ENCODE results near the gene TUBGCP4.

The TUBGCP4 gene

GRCh38 chr15:43370975-43371974 is at the start of gene TUBGCP4, which contains the start of gene ZSCAN29:
TSS of gene TUBGCP4 (plus strand) at chr15:43371101. CDS start at chr15:43371355, 254 bp downstream.
TSS of gene ZSCAN29 (minus strand) at chr15:43371043. CDS start at chr15:43369913, 1,130 bp downstream.
- peak within 1 kb of the TSS; percentile 94 for H3K4me3 ChIP-seq (ENCODE audit: low read depth, low read length)
- DNase-seq (ENCODE audit: low read depth), result peak; percentile 88
- peak; percentile 80 for TF ChIP-seq POLR2A (IDR thresholded peaks at IDR 0.05; ENCODE audit: extremely low read depth, insufficient read length)
- peak; percentile 25; the same call in 1 of the 2 replicates for TF ChIP-seq MYC (IDR thresholded peaks at IDR 0.05; ENCODE audit: low read depth, low read length)
- TF ChIP-seq MAX (IDR thresholded peaks at IDR 0.05; ENCODE audit: low read depth, low read length), result peak; percentile 89
- peak; percentile 27 for TF ChIP-seq CTCF (IDR thresholded peaks at IDR 0.05; ENCODE audit: low read depth, low read length)

GRCh38 chr15:43325039-43325684 is 45.7 kb upstream of the TUBGCP4 start:
- TF ChIP-seq POLR2A (IDR thresholded peaks at IDR 0.05; ENCODE audit: extremely low read depth, insufficient read length) (no peak), MYC (IDR thresholded peaks at IDR 0.05; ENCODE audit: low read depth, low read length) (no peak), CTCF (IDR thresholded peaks at IDR 0.05; ENCODE audit: low read depth, low read length) (no peak), MAX (IDR thresholded peaks at IDR 0.05; ENCODE audit: low read depth, low read length) (no peak)
- H3K4me3 ChIP-seq (ENCODE audit: low read depth, low read length), result no peak overlapping the region
- no peak for DNase-seq (ENCODE audit: low read depth)

GRCh38 chr15:43329217-43329959 is 41.5 kb upstream of the TUBGCP4 start:
- DNase-seq (ENCODE audit: low read depth), result peak; percentile 4
- no peak for TF ChIP-seq MAX (IDR thresholded peaks at IDR 0.05; ENCODE audit: low read depth, low read length)
- no peak for TF ChIP-seq MYC (IDR thresholded peaks at IDR 0.05; ENCODE audit: low read depth, low read length)
- no peak for TF ChIP-seq POLR2A (IDR thresholded peaks at IDR 0.05; ENCODE audit: extremely low read depth, insufficient read length)
- no peak for TF ChIP-seq CTCF (IDR thresholded peaks at IDR 0.05; ENCODE audit: low read depth, low read length)
- peak overlapping the region; percentile 80 for H3K4me3 ChIP-seq (ENCODE audit: low read depth, low read length)

- peak within 1 kb of the TSS; percentile 80 for H3K4me3 ChIP-seq (ENCODE audit: low read depth, low read length)
- DNase-seq (ENCODE audit: low read depth), result peak; percentile 92
- TF ChIP-seq MYC (IDR thresholded peaks at IDR 0.05; ENCODE audit: low read depth, low read length), result no peak
- TF ChIP-seq CTCF (IDR thresholded peaks at IDR 0.05; ENCODE audit: low read depth, low read length), result no peak
- TF ChIP-seq POLR2A (IDR thresholded peaks at IDR 0.05; ENCODE audit: extremely low read depth, insufficient read length), result no peak
- no peak for TF ChIP-seq MAX (IDR thresholded peaks at IDR 0.05; ENCODE audit: low read depth, low read length)
Observed at GRCh38 chr15:43329960-43330779, 40.7 kb upstream of the TUBGCP4 start, which contains the start of gene LCMT2. TSS of gene LCMT2 (minus strand) at chr15:43330573. CDS start at chr15:43330489, 84 bp downstream.

All from NB4 (cell line).